GM12878 (cell line): ENCODE measurements around the gene MEDAG. TPM values are rescaled to one million over a fixed set of nuclear protein-coding genes. Genes with fewer than 3 reads are reported as not detected.

Experiments
- ATAC-seq: fragments of 200-7000 bp; cut with Tn5 transposase; 3 replicates; pipeline ENCODE4 v1.9.1; 2020; ENCODE audit warnings: mild to moderate bottlenecking, moderate library complexity
- BruUV-seq: library from RNA; stranded (reverse); fragments of 400-500 nt; replicated peaks from 2 replicates; lab custom pipeline; 2021; lab: Mats Ljungman, UMichigan
- CTCF ChIA-PET: fragments of 300-600 bp; sonication (Branson Sonifier 250); formaldehyde crosslinking; extraction: SDS; loops from one replicate; lab custom pipeline; 2021; ENCODE audit warnings: inconsistent platforms; lab: Yijun Ruan, JAX
- POLR2A ChIA-PET: fragments of 350-600 bp; formaldehyde crosslinking; extraction: SDS; loops from one replicate; lab custom pipeline; 2021; ENCODE audit warnings: inconsistent platforms; lab: Charles Lee
- RAD21 ChIA-PET: fragments of 300-600 bp; sonication (Branson Sonifier 250); formaldehyde crosslinking; loops from one replicate; lab custom pipeline; 2023; ENCODE audit warnings: antibody characterized with exemption; ENCODE audit not compliant: unreplicated experiment; lab: Charles Lee
- SMC1A ChIA-PET: fragments of 300-600 bp; sonication (Branson Sonifier 250); formaldehyde crosslinking; loops from one replicate; lab custom pipeline; 2023; ENCODE audit not compliant: unreplicated experiment, uncharacterized antibody; lab: Charles Lee
- DNase-seq: peaks from one replicate; pipeline ENCODE4 v3.0.0-alpha.2; 2011; ENCODE audit warnings: low read depth, low spot score
- FAIRE-seq: peaks from 3 replicates; lab custom pipeline; 2011; peaks lifted over from hg19 to GRCh38; lab: Jason Lieb, UNC
- H2AFZ ChIP-seq: 2 replicates; pipeline ENCODE4 v1.6.0; 2011; ENCODE audit warnings: low read depth, low read length, control low read depth; ENCODE audit not compliant: control insufficient read depth
- H3K27ac ChIP-seq: 2 replicates; pipeline ENCODE4 v1.5.1; 2011; ENCODE audit warnings: control low read depth; ENCODE audit not compliant: control insufficient read depth, insufficient read depth
- H3K27me3 ChIP-seq, 2 experiments: replicated peaks in 1 of 2; 2 replicates each; pipeline versions ENCODE4 v1.6.0 to v1.6.1; 2011; ENCODE audit warnings: low read length in 1 of 2; ENCODE audit not compliant: control insufficient read depth in 2 of 2, insufficient read depth in 2 of 2
- H3K36me3 ChIP-seq, 2 experiments: 2 replicates each; pipeline ENCODE4 v1.5.1; 2011; ENCODE audit warnings: low read length in 1 of 2; ENCODE audit not compliant: control insufficient read depth in 2 of 2, insufficient read depth in 2 of 2
- H3K4me1 ChIP-seq: 2 replicates; pipeline ENCODE4 v1.6.1; 2011; ENCODE audit warnings: mild to moderate bottlenecking, low read length, moderate library complexity, mixed read lengths; ENCODE audit not compliant: control insufficient read depth, insufficient read depth
- H3K4me2 ChIP-seq: 2 replicates; pipeline ENCODE4 v1.6.0; 2011; ENCODE audit warnings: control low read depth; ENCODE audit not compliant: control insufficient read depth, insufficient read depth
- H3K4me3 ChIP-seq: fragments of 200-600 bp; sonication (generic); 2 replicates; pipeline ENCODE4 v1.5.1; 2016
- H3K79me2 ChIP-seq: 2 replicates; pipeline ENCODE4 v1.6.0; 2011; ENCODE audit warnings: low read length; ENCODE audit not compliant: control insufficient read depth, insufficient read depth
- H3K9ac ChIP-seq: 2 replicates; pipeline ENCODE4 v1.8.0; 2011; ENCODE audit warnings: low read length, control low read depth, mixed read lengths; ENCODE audit not compliant: control insufficient read depth, insufficient read depth
- H3K9me3 ChIP-seq: replicated peaks from 3 replicates; pipeline ENCODE4 v1.5.1; 2011; ENCODE audit warnings: mild to moderate bottlenecking, low read length; ENCODE audit not compliant: control insufficient read depth, insufficient read depth
- H4K20me1 ChIP-seq: 2 replicates; pipeline ENCODE4 v1.6.0; 2011; ENCODE audit not compliant: control insufficient read depth, insufficient read depth
- ATF2 ChIP-seq: IDR thresholded peaks from 2 replicates; pipeline ENCODE4 v1.6.1; 2012; ENCODE audit warnings: low read length, inconsistent platforms
- CBX3 ChIP-seq: fragments of 200-600 bp; sonication (generic); IDR thresholded peaks from 2 replicates; pipeline ENCODE4 v1.6.1; 2016; ENCODE audit warnings: low read depth, borderline replicate concordance
- EED ChIP-seq: sonication (generic); IDR thresholded peaks from 2 replicates; pipeline ENCODE4 v1.6.1; 2016; ENCODE audit warnings: antibody characterized with exemption, low read depth
- ELK1 ChIP-seq: IDR thresholded peaks from 2 replicates; pipeline ENCODE4 v1.6.1; 2012; ENCODE audit warnings: low read depth, low read length, improper control_type of control experiment
- FOXM1 ChIP-seq: IDR thresholded peaks from 2 replicates; pipeline ENCODE4 v1.6.1; 2012; ENCODE audit warnings: low read depth, mild to moderate bottlenecking, inconsistent platforms, low read length, moderate library complexity
- GABPA ChIP-seq: IDR thresholded peaks from 2 replicates; pipeline ENCODE4 v1.6.1; 2014; ENCODE audit warnings: antibody characterized with exemption, low read depth, mild to moderate bottlenecking, inconsistent platforms
- HDAC6 ChIP-seq: fragments of 200-600 bp; sonication (generic); IDR thresholded peaks from one replicate; pipeline ENCODE4 v1.8.0; 2017; ENCODE audit warnings: antibody characterized with exemption; ENCODE audit not compliant: unreplicated experiment
- MEF2B ChIP-seq: fragments of 450-650 bp; IDR thresholded peaks from 2 replicates; pipeline ENCODE4 v1.6.1; 2018; ENCODE audit warnings: mild to moderate bottlenecking, moderate library complexity; ENCODE audit not compliant: partially characterized antibody, poor library complexity, severe bottlenecking
- MYC ChIP-seq: IDR thresholded peaks from 2 replicates; pipeline ENCODE4 v1.6.1; 2011; ENCODE audit warnings: mild to moderate bottlenecking, low read length, moderate library complexity, inconsistent platforms; ENCODE audit not compliant: insufficient read depth, insufficient replicate concordance, insufficient read length, severe bottlenecking
- NFYB ChIP-seq: IDR thresholded peaks from 2 replicates; pipeline ENCODE4 v1.6.1; 2011; ENCODE audit warnings: low read depth, mild to moderate bottlenecking, low read length, improper control_type of control experiment, moderate library complexity; ENCODE audit not compliant: insufficient read depth
- POLR2AphosphoS5 ChIP-seq: IDR thresholded peaks from 2 replicates; pipeline ENCODE4 v1.6.1; 2011; ENCODE audit warnings: mild to moderate bottlenecking, low read length, inconsistent platforms
- RELA ChIP-seq: fragments of 450-650 bp; IDR thresholded peaks from 2 replicates; pipeline ENCODE4 v1.8.0; 2014; ENCODE audit warnings: borderline replicate concordance; ENCODE audit not compliant: partially characterized antibody
- STAT1 ChIP-seq: fragments of 450-650 bp; conservative IDR thresholded peaks from 2 replicates; pipeline ENCODE4 v1.6.1; 2014; ENCODE audit warnings: antibody characterized with exemption, mild to moderate bottlenecking
- ZBTB11 ChIP-seq: fragments of 450-650 bp; formaldehyde crosslinking; IDR thresholded peaks from 2 replicates; pipeline ENCODE4 v1.5.0; 2022; ENCODE audit warnings: mild to moderate bottlenecking, missing genetic modification characterization
- ZNF384 ChIP-seq: IDR thresholded peaks from 2 replicates; pipeline ENCODE4 v1.6.1; 2012; ENCODE audit warnings: low read depth, mild to moderate bottlenecking, low read length, improper control_type of control experiment, borderline replicate concordance
- ZNF622 ChIP-seq: fragments of 450-650 bp; IDR thresholded peaks from 2 replicates; pipeline ENCODE4 v1.6.1; 2017; ENCODE audit warnings: mild to moderate bottlenecking, inconsistent platforms
- WGBS: methylation state at CpG from one replicate; pipeline ENCODE4 v1.1.6; 2016; ENCODE audit warnings: low lambda C conversion rate; ENCODE audit not compliant: insufficient replicate concordance, insufficient coverage; ENCODE audit errors: missing lambda C conversion rate; 5-methylcytosine and 5-hydroxymethylcytosine counted together
- in situ Hi-C: fragments of 300-500 bp; cut with MboI; formaldehyde crosslinking; loops from 9 replicates; pipeline ENCODE4 v1.14.3; 2018; ENCODE audit warnings: mixed read lengths
- intact Hi-C: fragments of 100-400 bp; cut with micrococcal nuclease; formaldehyde crosslinking; loops from one replicate; pipeline ENCODE4 v1.14.2; 2022; ENCODE audit not compliant: unreplicated experiment
- polyA plus RNA-seq, 11 experiments: library from polyadenylated mRNA; depleted of rRNA in 4 of 11; unstranded in 6 of 11; stranded (reverse) in 5 of 11; fragments of >200 nt; fragmentation: Nextera tagmentation in 4 of 11; fragmentation: Illumina TruSeq in 1 of 11; extraction: Ambion mirVana in 4 of 11; extraction: Trizol in 1 of 11; gene quantifications; 1 replicate in 1 of 11; 2 replicates in 10 of 11; pipeline versions ENCODE4 v1.2.1 to v1.2.3, GENCODE V29; 2011 to 2016; ENCODE audit warnings: inconsistent platforms in 2 of 11, missing spikeins in 2 of 11, low read depth in 1 of 11
- total RNA-seq, 4 experiments: library from RNA; depleted of rRNA in 3 of 4; stranded (reverse); fragments of >200 nt in 3 of 4; fragmentation: Illumina TruSeq in 1 of 4; extraction: Trizol in 1 of 4; gene quantifications; 2 replicates each; pipeline versions ENCODE4 v1.2.1 to v1.2.3, GENCODE V29; 2013 to 2021

The MEDAG gene
- total and polyA plus RNA-seq, 10 of the 15 experiments (the other 5 are each of a cell fraction or from before 2014, with no cell fraction given), result 0.03 TPM; not detected in 9

- TF ChIP-seq ZBTB11 (CRISPR knock-in tag) (no peak), CBX3 (no peak), GABPA (no peak), MEF2B (no peak), ELK1 (no peak), EED (no peak), ATF2 (no peak), STAT1 (no peak), MYC (no peak), POLR2AphosphoS5 (no peak), ZNF384 (no peak), RELA (no peak), HDAC6 (no peak), FOXM1 (no peak), ZNF622 (no peak), NFYB (no peak)
- TF ChIP-seq, all 136 proteins: peak for 0
- Histone ChIP-seq H4K20me1 (no peaks in the 10 kb centered on the region), H3K4me1 (no peaks in the 10 kb centered on the region), H3K9me3 (no peaks in the 10 kb centered on the region; the same call in 2 of the 3 replicates), H3K4me3 (no peak overlapping the region), H3K27me3 (peaks cover 2 to 3% of the 10 kb centered on the region in 2 experiments; a peak in 1 of 4 replicates), H2AFZ (no peak overlapping the region), H3K36me3 (no peaks in the 10 kb centered on the region), H3K79me2 (no peaks in the 10 kb centered on the region), H3K9ac (no peak overlapping the region), H3K4me2 (no peak overlapping the region), H3K27ac (no peak overlapping the region)
- DNase-seq, result no peak
- no peak for FAIRE-seq
- in situ Hi-C loops (no loop called here), intact Hi-C loops (no loop called here)
- RAD21 ChIA-PET, result no interaction called here
- POLR2A ChIA-PET, result no interaction called here
- BruUV-seq, result no TSS peak
- CTCF ChIA-PET, result no interaction called here
- WGBS, result 18% methylated on average over 3 of the region's 3 CpGs
- SMC1A ChIA-PET, result no interaction called here
- ATAC-seq, result no peak
Observed at GRCh38 chr13:30934803-30935202, 28.7 kb downstream of the MEDAG start.
